ENCODE results near the gene RSBN1. TPM values are rescaled to one million over a fixed set of nuclear protein-coding genes. Genes with fewer than 3 reads are reported as not detected.
A peak's percentile ranks its signal among the peaks of the same experiment; 100 is the strongest.

Gene RSBN1
- total RNA-seq, 1 experiment from 2014 or later: 16.6 TPM

DNA sequence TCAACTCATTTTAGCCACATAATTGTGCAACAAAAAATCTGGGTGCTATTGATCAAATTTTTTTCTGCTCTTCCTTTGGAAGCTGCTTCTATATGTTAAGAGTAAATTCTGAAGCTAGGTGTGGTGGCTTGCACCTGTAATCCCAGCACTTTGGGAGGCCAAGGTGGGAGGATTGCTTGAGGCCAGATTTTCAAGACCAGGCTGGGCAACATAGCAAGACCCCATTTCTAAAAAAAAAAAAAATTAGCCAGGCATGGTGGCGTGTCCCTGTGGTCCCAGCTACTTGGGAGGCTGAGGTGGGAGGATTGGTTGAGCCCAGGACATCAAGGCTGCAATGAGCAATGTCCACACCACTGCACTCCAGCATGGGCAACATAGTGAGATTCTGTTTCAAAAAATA, 24.3 kb upstream of the RSBN1 start:
- Histone ChIP-seq H3K4me3 (no peak overlapping the region), H3K27ac (no peak overlapping the region), H3K4me1 (no peaks in the 10 kb centered on the region), H3K36me3 (no peaks in the 10 kb centered on the region), H3K27me3 (no peaks in the 10 kb centered on the region), H3K9me3 (replicated peaks) (no peaks in the 10 kb centered on the region)
- no peak for DNase-seq

DNA sequence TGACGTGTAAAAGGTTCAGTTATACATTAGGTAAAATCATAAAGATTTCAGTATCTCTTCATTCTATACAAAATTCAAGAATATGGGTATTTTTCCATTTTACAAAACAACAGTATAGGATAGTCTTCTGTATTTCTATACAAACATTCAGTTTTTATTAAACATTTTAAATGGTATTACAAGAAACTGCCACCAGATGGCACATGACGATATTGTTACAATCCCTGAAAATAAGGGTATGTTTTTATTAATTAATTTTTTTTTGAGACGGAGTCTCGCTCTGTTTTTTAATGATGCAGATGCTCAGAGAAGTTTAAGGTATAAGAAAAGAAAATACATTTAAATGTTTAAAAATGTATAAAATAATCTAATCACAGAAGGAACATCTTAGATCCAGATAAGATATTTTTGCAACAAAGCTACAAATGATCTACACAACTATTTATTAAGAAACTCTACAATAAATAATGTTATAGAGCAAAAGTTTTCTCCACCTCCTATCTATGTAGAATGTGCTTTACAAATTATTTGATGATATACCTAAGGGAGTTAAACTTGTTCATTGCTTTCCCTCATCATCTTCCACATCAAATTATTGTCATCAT, 23.5 kb upstream of the RSBN1 start:
- Histone ChIP-seq H3K27ac (no peak overlapping the region), H3K27me3 (no peaks in the 10 kb centered on the region), H3K4me3 (no peak overlapping the region), H3K4me1 (no peaks in the 10 kb centered on the region), H3K36me3 (no peaks in the 10 kb centered on the region), H3K9me3 (replicated peaks) (no peaks in the 10 kb centered on the region)
- peak in 1 of 2 experiments; percentile 73 for DNase-seq

DNA sequence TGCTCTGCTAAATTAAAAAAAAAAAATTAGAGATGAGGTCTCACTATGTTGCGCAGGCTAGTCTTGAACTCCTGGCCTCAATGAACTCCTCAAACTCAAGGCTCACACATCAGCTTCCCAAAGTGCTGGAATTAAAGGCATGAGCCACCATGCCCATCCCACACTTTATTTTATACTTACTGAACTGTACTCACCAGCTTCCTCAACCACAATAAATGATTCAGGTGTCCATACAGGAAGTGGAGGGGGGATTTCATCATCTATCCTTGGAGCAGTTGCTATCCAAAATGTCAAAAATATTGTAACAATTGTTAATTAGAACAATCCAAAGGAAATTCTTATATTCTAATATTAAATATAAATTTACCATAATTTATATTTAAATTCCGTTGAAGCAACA, 22.4 kb upstream of the RSBN1 start:
- Histone ChIP-seq H3K9me3 (replicated peaks) (no peaks in the 10 kb centered on the region), H3K4me3 (no peak overlapping the region), H3K27me3 (no peaks in the 10 kb centered on the region), H3K4me1 (no peaks in the 10 kb centered on the region), H3K27ac (no peak overlapping the region), H3K36me3 (no peaks in the 10 kb centered on the region)
- no peak for DNase-seq

DNA sequence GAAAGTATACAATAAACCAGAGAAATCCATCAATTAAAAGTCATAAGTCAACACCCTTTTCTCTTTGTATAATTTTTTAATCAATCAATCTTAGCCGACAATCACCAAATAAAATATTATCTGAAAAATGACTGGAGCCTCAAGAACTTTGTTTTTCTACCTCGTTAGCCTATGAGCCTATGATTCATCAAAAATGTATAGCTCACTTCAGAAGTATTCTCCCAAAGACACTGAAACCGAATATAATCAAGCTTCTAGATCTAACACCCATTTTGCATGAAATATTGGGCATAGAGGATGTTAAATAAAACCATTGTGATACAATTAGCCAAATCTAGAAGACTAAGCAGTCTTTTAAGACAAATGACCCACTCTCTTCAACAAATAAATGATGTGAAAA, 17.8 kb upstream of the RSBN1 start:
- no peaks in the 10 kb centered on the region for H3K36me3 ChIP-seq
- no peak for DNase-seq
- H3K27me3 ChIP-seq: no peaks in the 10 kb centered on the region
- no peak overlapping the region for H3K4me3 ChIP-seq
- no peak overlapping the region for H3K27ac ChIP-seq
- no peaks in the 10 kb centered on the region for H3K4me1 ChIP-seq
- no peaks in the 10 kb centered on the region for H3K9me3 ChIP-seq (replicated peaks)

DNA sequence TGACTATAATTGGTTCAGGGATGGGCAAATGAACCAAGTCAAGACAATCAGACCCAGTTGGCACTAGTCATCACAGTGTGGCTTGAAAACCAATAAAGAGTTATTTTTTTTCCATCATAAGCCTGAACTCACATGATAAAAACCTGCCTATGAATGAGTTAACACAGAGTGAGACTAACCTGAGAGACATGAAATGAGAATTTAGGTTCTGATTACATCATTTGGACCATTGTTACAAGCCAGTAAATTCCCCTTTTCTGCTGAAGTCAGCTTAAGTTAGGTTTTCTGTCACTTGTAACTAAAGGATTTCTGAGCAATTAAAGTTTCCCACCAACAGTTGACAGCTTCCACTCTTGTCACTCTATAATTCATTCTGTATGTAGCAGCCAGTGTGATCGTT, 9.6 kb upstream of the RSBN1 start:
- no peak for DNase-seq
- no peaks in the 10 kb centered on the region for H3K9me3 ChIP-seq (replicated peaks)
- no peaks in the 10 kb centered on the region for H3K36me3 ChIP-seq

DNA sequence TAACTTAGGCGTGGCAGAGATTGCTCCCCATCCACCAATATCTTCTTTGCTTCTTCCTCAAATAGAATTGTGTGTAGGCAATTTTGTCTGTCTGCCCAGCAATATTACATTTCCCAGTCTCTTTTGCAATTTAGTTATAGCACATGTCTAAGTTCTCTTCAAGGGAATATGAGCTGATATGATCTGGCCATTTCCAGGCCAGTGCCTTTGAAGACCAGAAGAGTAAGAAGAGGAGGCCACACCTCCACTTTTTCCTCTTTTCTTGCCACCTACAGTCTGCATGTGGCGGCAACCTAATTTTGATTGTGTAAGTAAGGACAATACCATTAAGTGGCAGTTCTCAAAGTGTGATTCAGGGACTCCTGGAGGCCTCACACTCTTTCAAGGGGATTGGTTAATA, 6.3 kb upstream of the RSBN1 start:
- Histone ChIP-seq H3K27ac (no peak overlapping the region), H3K4me1 (no peaks in the 10 kb centered on the region), H3K9me3 (replicated peaks) (no peaks in the 10 kb centered on the region), H3K27me3 (no peaks in the 10 kb centered on the region), H3K36me3 (no peaks in the 10 kb centered on the region), H3K4me3 (no peak overlapping the region)
- DNase-seq: no peak

More for the DNA sequence above, 9.6 kb upstream of the RSBN1 start:
- Histone ChIP-seq H3K27me3 (no peaks in the 10 kb centered on the region), H3K4me3 (no peak overlapping the region), H3K4me1 (no peaks in the 10 kb centered on the region), H3K27ac (no peak overlapping the region)

DNA sequence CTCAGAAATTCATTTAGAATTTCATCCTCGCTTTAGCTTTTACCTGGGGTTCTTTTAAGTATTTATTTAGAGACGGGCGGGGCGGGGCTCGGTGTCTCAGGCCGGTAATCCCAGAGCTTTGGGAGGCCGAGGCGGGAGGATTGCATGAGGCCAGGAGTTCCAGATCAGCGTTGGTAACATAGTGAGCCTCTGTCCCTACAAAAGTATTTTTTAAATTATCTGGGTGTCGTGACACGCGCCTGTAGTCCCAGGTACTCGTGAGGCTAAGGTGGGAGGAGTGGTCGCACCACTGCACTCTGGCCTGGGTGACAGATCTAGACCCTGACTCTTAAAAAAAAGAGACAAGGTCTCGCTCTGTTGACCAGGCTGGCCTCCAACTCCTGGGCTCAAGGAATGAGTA, 942 bp upstream of the RSBN1 start:
- Histone ChIP-seq H3K4me3 (no peak overlapping the region), H3K27ac (no peak overlapping the region), H3K27me3 (no peaks in the 10 kb centered on the region), H3K4me1 (no peaks in the 10 kb centered on the region; the same call in 1 of the 2 replicates), H3K9me3 (replicated peaks) (no peaks in the 10 kb centered on the region), H3K36me3 (no peaks in the 10 kb centered on the region)
- no peak for DNase-seq

DNA sequence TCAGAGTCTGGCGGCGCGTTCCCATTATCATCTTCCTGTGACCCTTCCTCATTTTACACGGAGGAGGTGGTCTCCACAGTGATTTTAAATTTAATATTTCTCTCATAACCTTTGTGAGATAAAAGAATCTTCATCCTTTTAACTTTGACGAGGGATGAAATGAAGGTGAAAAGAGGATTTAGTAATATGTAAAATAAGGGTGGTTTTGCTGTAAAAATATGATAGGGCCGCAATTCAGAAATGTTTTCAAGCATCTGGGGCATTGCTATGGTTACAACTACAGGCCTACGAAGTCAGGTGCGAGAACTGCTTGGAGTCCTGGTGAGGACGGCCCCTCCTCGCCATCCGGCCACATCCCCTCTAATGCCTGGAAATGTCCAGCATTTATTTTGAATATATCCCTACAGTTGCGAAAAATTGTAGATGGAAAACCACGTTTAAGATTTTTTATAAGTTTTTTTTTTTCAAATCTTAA, 422 bp upstream of the RSBN1 start:
- peak; percentile 18 to 49 for DNase-seq
- H3K4me1 ChIP-seq: no peaks in the 10 kb centered on the region; the same call in 1 of the 2 replicates
- no peaks in the 10 kb centered on the region for H3K27me3 ChIP-seq
- no peaks in the 10 kb centered on the region for H3K36me3 ChIP-seq
- peak overlapping the region; percentile 76 for H3K4me3 ChIP-seq
- H3K27ac ChIP-seq: peak overlapping the region; percentile 82
- H3K9me3 ChIP-seq (replicated peaks): no peaks in the 10 kb centered on the region

DNA sequence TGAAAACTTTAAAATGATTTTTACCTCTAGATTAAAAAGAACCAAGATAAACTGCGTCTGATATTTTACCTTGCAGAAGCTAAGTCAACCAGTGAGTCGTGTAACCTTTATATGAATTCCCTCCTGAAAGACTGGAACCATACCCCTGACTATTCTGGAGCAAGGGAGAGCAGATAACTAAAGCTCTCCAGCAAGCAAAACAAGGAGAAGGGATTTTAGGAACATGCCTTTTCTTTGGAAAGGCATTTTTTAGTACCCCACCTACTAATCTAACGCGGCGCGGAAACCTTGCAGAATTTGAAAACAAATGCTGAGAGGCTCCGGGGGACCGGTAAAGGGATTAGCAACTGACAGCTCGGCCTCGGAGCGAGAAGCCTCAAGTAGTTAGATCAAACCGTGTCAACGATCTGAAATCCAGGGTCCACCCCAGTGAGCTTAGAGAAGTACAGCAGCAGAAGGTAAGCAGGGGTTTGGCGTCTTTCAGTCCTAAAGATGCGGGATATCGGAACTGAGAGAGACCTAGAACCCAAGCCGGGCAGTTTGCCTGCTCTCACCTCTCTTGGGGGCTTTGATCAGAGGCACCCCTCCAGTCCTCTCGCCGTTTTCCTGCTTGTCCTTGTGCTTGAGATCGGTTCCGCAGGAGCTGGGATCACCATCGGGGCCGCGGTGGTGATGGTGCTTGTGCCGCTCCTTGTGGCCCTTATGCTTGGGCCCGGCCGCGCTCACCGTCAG, 954 bp downstream of the RSBN1 start:
- H3K27me3 ChIP-seq: no peaks in the 10 kb centered on the region
- no peaks in the 10 kb centered on the region; the same call in 1 of the 2 replicates for H3K4me1 ChIP-seq
- H3K9me3 ChIP-seq (replicated peaks): no peaks in the 10 kb centered on the region
- peak overlapping the region; percentile 76 for H3K4me3 ChIP-seq
- DNase-seq: peak; percentile 35 to 39
- H3K36me3 ChIP-seq: no peaks in the 10 kb centered on the region
- H3K27ac ChIP-seq: peak overlapping the region; percentile 41

DNA sequence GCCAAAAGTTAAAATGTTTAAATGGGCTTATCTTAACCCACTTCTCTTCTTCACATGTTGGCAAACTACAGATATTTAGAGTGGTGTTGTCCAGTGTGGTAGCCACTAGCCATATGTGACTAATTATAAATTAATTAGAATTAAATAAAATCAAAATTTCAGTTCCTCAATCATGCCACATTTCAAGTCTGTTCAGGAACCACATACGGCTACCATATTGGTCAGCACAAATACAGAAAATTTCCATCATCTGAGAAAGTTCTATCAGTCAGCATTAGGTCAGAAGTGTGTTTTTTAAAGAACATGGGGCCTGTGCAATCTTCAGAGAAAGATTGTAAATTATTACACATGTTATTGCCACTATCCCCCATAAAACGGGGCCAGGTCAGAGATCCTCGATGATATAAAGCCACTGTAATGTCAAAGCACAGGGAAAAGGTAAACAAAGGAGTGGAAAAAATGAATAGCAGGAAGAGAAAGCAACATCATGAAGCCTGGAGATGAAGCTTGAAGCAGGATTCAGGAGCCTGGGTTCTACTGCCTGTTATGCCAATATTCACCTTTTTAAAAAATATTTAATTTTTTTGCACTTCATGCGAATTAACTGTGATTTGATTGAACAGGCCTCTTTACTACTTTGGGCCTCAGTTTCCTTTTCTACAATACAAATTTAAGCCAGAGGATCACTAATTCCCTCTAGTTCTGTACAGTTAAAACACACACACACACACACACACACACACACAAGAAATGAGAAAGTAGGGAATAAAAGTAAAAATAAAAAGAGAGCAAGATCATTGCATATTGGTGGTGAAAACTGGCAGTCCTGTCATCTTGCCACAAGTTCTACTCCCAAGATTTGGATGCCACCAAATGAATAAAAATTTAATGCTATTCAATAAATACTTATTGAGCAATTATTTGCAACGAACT, 2.3 kb downstream of the RSBN1 start:
- no peaks in the 10 kb centered on the region for H3K9me3 ChIP-seq (replicated peaks)
- H3K4me3 ChIP-seq: peak overlapping the region; percentile 76
- no peaks in the 10 kb centered on the region for H3K36me3 ChIP-seq
- H3K27ac ChIP-seq: no peak overlapping the region
- H3K27me3 ChIP-seq: no peaks in the 10 kb centered on the region
- no peak for DNase-seq
- no peaks in the 10 kb centered on the region; the same call in 1 of the 2 replicates for H3K4me1 ChIP-seq

DNA sequence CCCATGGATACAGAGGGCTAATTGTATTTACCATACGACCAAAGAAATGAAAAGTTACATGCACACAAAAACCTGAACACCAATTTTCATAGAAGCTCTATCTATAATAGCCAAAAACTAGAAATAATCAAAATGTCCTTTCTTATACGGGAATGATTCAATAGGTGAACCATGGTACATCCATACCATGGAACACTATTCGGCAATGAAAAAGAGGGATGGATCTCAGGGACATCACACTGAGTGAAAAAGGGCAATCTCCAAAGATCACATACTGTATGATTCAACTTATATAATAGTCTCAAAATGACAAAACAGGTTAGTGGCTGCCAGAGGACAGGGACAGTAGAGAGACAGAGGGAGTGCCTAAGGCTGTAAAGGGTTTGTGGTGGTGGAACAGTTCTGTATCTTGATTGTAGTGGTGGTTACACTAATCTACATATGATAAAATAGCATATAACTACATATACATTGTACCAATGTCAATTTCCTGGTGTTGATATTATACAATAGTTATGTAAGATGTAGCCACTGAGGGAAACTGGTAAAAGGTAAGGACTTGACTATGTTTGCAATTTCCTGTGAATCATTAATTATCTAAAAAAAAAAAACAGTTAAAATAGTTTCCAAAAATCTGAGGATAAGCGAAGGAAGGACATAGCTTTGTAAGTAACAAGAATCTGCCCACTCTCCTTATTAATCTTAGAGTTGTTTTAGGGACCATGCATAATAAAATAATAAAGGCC, 3.7 kb downstream of the RSBN1 start:
- H3K9me3 ChIP-seq (replicated peaks): no peaks in the 10 kb centered on the region
- H3K4me3 ChIP-seq: no peak overlapping the region
- no peaks in the 10 kb centered on the region for H3K27me3 ChIP-seq
- H3K4me1 ChIP-seq: no peaks in the 10 kb centered on the region; the same call in 1 of the 2 replicates
- DNase-seq: no peak
- H3K27ac ChIP-seq: no peak overlapping the region
- no peaks in the 10 kb centered on the region for H3K36me3 ChIP-seq

DNA sequence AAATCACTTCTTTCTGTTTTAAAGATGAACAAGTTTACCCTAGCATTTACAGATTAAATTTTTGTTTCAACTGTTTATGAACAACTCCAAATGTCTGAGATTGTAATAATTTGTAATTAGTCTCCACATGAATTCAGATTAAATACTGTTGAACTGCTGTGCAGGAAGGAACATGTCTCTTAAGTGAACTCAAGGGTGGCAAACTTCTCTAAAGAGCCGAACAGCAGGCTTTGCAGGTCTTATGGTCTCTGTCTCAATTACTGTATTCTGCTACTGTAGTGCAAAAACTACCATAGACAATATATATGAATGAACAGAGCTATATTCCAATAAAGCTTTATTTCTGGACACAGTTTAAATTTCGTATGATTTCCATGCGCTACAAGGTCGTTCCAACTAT, 6.6 kb downstream of the RSBN1 start:
- Histone ChIP-seq H3K27me3 (no peaks in the 10 kb centered on the region), H3K9me3 (replicated peaks) (no peaks in the 10 kb centered on the region), H3K4me3 (no peak overlapping the region), H3K27ac (no peak overlapping the region), H3K4me1 (no peaks in the 10 kb centered on the region; the same call in 1 of the 2 replicates), H3K36me3 (no peaks in the 10 kb centered on the region)
- DNase-seq: no peak

DNA sequence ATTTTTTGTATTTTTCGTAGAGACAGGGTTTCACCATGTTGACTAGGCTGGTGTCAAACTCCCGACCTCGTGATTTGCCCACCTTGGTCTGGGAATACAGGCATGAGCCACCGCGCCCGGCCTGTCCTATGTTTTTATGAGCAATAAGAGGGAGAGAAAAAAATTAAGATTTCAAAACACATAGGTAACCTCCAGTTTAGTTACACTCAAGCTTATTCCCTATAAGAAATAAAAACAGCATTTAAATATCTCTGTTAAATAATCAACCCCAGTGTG, 7.1 kb downstream of the RSBN1 start:
- Histone ChIP-seq H3K4me1 (no peaks in the 10 kb centered on the region; the same call in 1 of the 2 replicates), H3K4me3 (no peak overlapping the region), H3K27me3 (no peaks in the 10 kb centered on the region), H3K27ac (no peak overlapping the region), H3K9me3 (replicated peaks) (no peaks in the 10 kb centered on the region), H3K36me3 (no peaks in the 10 kb centered on the region)
- no peak for DNase-seq

DNA sequence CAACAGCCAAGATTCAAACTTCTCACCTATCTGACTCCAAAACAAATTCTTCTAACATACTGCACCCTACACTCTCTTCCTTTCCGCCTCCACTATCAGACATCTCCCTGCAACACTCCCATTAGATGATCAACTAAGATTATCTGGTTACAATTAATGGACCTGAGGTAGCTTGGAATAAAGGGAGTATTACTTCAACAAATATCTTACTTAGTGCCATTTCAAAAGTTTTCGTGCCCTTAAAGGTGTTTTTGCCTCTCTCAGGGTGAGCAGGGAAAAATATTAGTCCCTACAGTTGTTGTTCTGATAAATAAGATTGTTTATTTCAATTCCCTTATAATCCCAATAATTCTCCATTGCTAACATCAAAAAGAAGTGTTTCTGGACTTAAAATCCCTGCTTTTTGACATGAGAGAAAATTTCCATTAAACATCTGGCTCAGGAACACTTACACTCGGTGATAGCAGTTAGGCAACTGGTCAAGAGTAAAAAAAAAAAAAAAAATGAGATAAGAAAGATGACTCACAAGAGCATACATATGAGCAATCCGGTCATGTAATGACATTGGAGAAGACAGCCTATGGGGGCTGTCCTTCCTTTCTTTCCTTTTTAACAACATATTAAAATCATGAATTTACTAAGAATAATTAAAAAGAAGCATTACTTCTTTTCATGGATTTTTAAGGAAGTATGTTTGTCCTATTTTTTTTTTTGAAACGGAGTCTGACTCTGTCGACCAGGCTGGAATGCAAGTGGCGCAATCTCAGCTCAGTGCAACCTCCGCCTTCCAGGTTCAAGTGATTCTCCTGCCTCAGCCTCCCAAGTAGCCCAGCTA, 7.6 kb downstream of the RSBN1 start:
- no peaks in the 10 kb centered on the region for H3K27me3 ChIP-seq
- H3K4me3 ChIP-seq: no peak overlapping the region
- H3K9me3 ChIP-seq (replicated peaks): no peaks in the 10 kb centered on the region
- H3K36me3 ChIP-seq: no peaks in the 10 kb centered on the region
- H3K27ac ChIP-seq: no peak overlapping the region
- no peak for DNase-seq
- H3K4me1 ChIP-seq: no peaks in the 10 kb centered on the region; the same call in 1 of the 2 replicates

Measured in SJCRH30 (cell line).